DND-41 (cell line): ENCODE measurements around the gene ZACN.
"Not testable (repeated sequence)": the region's sequence is repeated elsewhere in the genome, so short reads cannot be mapped to it uniquely, and the experiment has no call there.

Experiments used
- CTCF ChIP-seq: IDR thresholded peaks from 2 replicates; pipeline ENCODE4 v1.5.1; 2012; ENCODE audit warnings: borderline replicate concordance, low read length, moderate library complexity, mild to moderate bottlenecking; ENCODE audit not compliant: poor library complexity, severe bottlenecking; ENCODE audit errors: extremely low read depth
- EZH2 ChIP-seq: IDR thresholded peaks from 3 replicates; pipeline ENCODE4 v1.6.1; 2012; ENCODE audit warnings: borderline replicate concordance, low read depth, mild to moderate bottlenecking, moderate library complexity, low read length, inconsistent platforms; ENCODE audit not compliant: severe bottlenecking

- not testable (repeated sequence) for TF ChIP-seq EZH2, CTCF
These were observed 34.4 kb upstream of the ZACN start for GRCh38 chr17:76044475-76045007.
